Neuron (in vitro differentiated cells): ENCODE results near the gene F13A1.

Source experiments
- H2AFZ ChIP-seq: one replicate; pipeline ENCODE4 v1.6.1; 2013; ENCODE audit warnings: low read depth, mild to moderate bottlenecking, inconsistent platforms, low read length, moderate library complexity
- H3K27me3 ChIP-seq: one replicate; pipeline ENCODE4 v1.6.1; 2013; ENCODE audit warnings: low read length; ENCODE audit not compliant: insufficient read depth
- H3K36me3 ChIP-seq: one replicate; pipeline ENCODE4 v1.6.1; 2013; ENCODE audit warnings: low read length; ENCODE audit not compliant: insufficient read depth
- H3K4me1 ChIP-seq: one replicate; pipeline ENCODE4 v1.6.1; 2013; ENCODE audit warnings: low read length; ENCODE audit not compliant: insufficient read depth
- H3K4me3 ChIP-seq: 2 replicates; pipeline ENCODE4 v1.5.1; 2013; ENCODE audit warnings: mild to moderate bottlenecking, low read length, moderate library complexity
- H3K9me3 ChIP-seq: one replicate; pipeline ENCODE4 v1.6.1; 2013; ENCODE audit warnings: low read length

F13A1 gene

DNA sequence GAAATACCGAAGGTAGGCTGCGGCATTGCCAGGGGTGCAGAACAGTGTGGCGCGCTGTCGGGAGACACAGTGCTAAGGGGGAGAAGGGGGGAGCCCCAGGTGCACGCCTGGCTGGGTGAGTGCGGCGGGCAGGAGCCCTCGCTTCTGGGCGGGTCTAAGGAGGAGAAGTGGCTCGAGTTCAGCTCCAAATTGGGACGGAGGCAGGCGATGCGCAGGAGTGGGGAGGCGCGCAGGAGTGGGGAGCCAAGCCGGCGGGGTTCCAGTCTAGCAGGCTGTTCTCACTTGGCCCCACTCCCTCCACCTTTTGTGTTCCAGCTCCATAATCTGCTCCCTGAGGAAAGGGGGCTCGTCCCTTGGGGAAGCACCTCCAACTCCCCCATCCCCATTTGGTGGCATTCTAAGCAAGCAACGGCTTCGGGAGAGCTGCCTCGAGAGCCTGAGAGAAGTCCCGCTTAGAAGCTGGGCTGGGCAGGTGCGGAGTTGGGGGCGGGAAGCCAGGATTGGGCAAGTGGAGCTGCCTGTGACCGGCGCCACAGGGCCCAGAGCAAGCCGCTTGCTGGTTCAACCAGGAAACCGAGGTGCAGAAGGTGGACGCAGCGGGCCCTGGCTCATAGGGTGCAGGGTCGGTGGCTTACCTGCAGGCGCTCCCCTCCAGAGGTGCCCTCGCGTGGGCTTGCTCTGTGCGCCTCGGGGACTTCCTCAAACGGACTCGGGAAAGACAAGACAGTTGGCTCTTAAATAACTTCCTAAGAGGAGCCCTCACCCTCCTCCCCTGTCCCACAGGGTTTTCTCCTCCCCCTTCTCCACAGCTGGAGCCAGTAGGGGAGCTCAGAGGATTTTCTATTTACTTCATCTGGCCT is at the start of gene F13A1:
TSS of gene F13A1 (minus strand) at position 711 of the 860 bp plus-strand sequence. CDS start 1,998 bp downstream, outside the sequence.
- peaks cover 27% of the 10 kb centered on the region for H3K4me1 ChIP-seq
- no peaks in the 10 kb centered on the region for H3K27me3 ChIP-seq
- H3K9me3 ChIP-seq = peaks cover 2% of the 10 kb centered on the region
- no peaks in the 10 kb centered on the region for H3K36me3 ChIP-seq
- H2AFZ ChIP-seq = no peak within 1 kb of the TSS
- no peak within 1 kb of the TSS for H3K4me3 ChIP-seq

- Histone ChIP-seq H3K27me3 (no peaks in the 10 kb centered on the region), H3K9me3 (no peaks in the 10 kb centered on the region), H3K4me1 (no peaks in the 10 kb centered on the region), H2AFZ (no peak overlapping the region), H3K4me3 (no peak overlapping the region), H3K36me3 (no peaks in the 10 kb centered on the region)
These were observed 48.2 kb upstream of the F13A1 start for GRCh38 chr6:6368684-6369052.

DNA sequence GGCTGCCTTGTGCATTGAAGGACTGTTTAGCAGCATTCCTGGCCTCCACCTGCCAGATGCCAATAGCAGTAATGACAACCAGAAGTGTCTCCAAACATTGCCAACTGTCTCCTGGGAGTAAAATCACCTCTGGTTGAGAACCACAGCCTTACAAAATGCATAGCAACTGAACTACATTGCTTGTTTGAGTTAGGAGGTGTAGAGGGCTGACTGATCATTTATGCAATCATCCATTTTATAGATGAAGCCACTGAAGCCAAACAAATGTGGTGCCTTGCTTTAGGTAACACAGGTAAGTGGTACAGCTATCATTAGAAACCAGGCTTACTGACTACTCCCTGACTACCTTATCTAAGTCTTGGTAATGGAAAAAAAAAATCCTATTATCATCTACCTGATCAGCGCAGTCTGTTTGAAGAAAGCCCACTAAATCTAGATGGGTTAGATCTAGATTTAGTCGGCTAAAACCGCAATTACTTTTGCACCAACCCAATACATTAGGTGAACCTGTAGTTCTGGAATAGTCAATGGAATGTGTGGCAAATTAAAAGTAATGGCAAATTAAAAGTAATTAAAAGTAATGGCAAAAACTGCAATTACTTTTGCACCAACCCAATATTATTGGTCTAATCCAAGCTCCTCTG is 47.7 kb upstream of the F13A1 start:
- Histone ChIP-seq H2AFZ (no peak overlapping the region), H3K4me1 (no peaks in the 10 kb centered on the region), H3K27me3 (no peaks in the 10 kb centered on the region), H3K4me3 (no peak overlapping the region), H3K9me3 (no peaks in the 10 kb centered on the region), H3K36me3 (no peaks in the 10 kb centered on the region)

GRCh38 chr6:6366803-6367202 is 46.3 kb upstream of the F13A1 start:
- Histone ChIP-seq H2AFZ (no peak overlapping the region), H3K4me1 (no peaks in the 10 kb centered on the region), H3K9me3 (no peaks in the 10 kb centered on the region), H3K36me3 (no peaks in the 10 kb centered on the region), H3K4me3 (no peak overlapping the region), H3K27me3 (no peaks in the 10 kb centered on the region)

GRCh38 chr6:6365242-6365641 is 44.8 kb upstream of the F13A1 start:
- Histone ChIP-seq H3K9me3 (no peaks in the 10 kb centered on the region), H3K36me3 (no peaks in the 10 kb centered on the region), H3K4me3 (no peak overlapping the region), H2AFZ (no peak overlapping the region), H3K4me1 (no peaks in the 10 kb centered on the region), H3K27me3 (no peaks in the 10 kb centered on the region)

GRCh38 chr6:6362056-6362840 is 41.8 kb upstream of the F13A1 start:
- H3K4me1 ChIP-seq = no peaks in the 10 kb centered on the region
- H3K36me3 ChIP-seq = no peaks in the 10 kb centered on the region
- no peak overlapping the region for H2AFZ ChIP-seq
- no peak overlapping the region for H3K4me3 ChIP-seq
- H3K27me3 ChIP-seq = no peaks in the 10 kb centered on the region
- H3K9me3 ChIP-seq = no peaks in the 10 kb centered on the region

DNA sequence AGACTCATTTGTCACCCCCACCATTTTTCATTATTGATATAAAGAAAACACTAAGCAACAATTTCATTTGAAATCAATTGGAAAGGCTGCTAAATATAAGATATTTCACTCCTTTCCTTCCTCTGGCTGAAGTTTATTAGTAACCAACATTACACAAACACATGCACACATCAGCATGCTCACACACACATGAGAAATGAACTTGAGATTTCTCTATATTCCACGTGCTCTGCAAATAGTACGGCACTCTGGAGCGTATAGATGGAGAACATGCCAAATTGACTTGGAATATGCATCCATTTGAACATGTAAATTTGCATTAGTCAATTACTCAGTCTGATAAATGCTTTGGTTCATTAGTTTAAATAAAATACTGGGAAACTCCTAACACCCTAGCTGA is 37.1 kb upstream of the F13A1 start:
- H3K27me3 ChIP-seq = no peaks in the 10 kb centered on the region
- H2AFZ ChIP-seq = no peak overlapping the region
- H3K36me3 ChIP-seq = no peaks in the 10 kb centered on the region
- no peaks in the 10 kb centered on the region for H3K4me1 ChIP-seq
- no peaks in the 10 kb centered on the region for H3K9me3 ChIP-seq
- H3K4me3 ChIP-seq = no peak overlapping the region

DNA sequence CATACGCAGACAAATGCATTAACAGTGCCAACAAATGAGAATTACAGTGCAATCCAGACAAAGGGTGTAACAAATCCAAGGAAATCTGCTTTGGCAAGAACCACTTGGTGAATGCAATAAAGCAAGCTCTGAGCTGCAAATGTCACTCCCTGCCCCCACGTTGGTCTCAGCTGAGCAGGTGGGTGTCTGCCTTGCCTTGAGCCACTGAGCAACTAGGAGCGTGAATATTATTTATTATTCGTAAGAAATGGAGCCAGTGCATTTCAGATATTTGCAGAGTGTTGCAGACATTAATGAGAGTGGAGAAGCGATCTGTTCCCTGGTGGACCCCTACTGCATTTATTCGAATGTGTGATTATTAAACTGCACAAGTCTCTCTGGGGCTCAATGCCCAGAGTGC is 36.6 kb upstream of the F13A1 start:
- Histone ChIP-seq H3K27me3 (no peaks in the 10 kb centered on the region), H2AFZ (no peak overlapping the region), H3K36me3 (no peaks in the 10 kb centered on the region), H3K4me1 (no peaks in the 10 kb centered on the region), H3K9me3 (no peaks in the 10 kb centered on the region), H3K4me3 (no peak overlapping the region)

DNA sequence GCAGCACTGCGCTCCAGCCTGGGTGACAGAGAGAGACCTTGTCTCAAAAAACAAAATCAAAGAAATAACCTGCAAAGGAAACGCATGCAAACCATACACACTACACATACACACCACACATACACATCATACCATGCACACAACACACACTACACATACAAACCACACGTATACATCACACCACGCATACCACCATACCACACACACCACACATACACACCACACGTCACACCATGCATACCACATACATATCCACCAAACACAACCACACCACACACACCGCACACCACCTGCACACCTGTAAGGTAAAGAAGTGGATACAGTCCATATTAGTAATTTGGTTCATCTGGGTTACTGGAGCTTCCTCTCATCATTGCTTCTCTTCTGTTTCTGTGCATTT is 32.3 kb upstream of the F13A1 start:
- no peaks in the 10 kb centered on the region for H3K36me3 ChIP-seq
- H2AFZ ChIP-seq = no peak overlapping the region
- H3K9me3 ChIP-seq = no peaks in the 10 kb centered on the region
- no peaks in the 10 kb centered on the region for H3K27me3 ChIP-seq
- H3K4me3 ChIP-seq = no peak overlapping the region
- H3K4me1 ChIP-seq = no peaks in the 10 kb centered on the region

DNA sequence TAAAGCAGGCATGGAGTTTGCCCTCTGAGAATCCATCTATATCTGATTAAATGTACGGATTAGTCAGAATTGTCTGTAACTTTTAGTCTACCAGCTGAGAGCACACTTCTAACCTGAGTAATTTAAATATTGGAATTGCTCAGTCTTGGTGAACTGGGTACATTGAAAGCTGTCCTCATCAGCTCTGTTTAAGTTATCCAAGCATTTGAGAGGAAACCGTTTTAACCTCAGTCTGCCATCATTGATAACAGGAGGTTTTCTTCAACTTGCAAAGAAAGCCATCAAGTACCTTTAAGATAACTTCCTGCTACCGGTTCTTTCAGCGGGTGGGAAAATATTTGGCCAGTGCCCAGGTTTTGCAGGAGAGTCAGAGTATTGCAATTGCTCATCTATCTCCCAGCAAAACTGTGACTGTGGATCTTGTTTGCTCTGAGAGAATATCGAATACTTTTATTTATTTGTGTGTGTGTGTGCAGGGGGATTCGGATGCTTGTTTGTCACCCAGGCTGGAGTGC is 31.1 kb upstream of the F13A1 start:
- Histone ChIP-seq H3K4me3 (no peak overlapping the region), H3K4me1 (no peaks in the 10 kb centered on the region), H3K27me3 (no peaks in the 10 kb centered on the region), H3K36me3 (no peaks in the 10 kb centered on the region), H3K9me3 (no peaks in the 10 kb centered on the region), H2AFZ (no peak overlapping the region)

DNA sequence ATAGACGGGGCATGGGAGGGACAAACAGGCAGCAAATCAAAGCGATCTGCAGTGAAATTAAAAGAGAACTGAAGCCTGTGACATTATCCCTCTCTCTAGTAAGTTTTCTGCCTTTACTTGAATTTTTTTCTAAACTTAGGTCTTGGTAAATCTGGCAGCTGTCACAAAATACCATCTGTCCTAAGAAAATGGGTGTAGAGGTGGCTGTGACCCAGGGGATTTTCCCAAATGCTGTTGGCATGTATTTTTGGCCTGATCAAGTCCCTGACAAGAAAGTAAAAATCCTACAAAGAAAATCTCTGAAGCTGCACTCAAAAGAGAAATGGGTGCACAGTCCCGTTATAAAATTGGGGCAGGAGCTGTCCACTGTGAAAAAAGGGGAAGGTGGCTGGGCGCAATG is 30.2 kb upstream of the F13A1 start:
- Histone ChIP-seq H3K4me1 (no peaks in the 10 kb centered on the region), H3K27me3 (no peaks in the 10 kb centered on the region), H2AFZ (no peak overlapping the region), H3K9me3 (no peaks in the 10 kb centered on the region), H3K36me3 (no peaks in the 10 kb centered on the region), H3K4me3 (no peak overlapping the region)

DNA sequence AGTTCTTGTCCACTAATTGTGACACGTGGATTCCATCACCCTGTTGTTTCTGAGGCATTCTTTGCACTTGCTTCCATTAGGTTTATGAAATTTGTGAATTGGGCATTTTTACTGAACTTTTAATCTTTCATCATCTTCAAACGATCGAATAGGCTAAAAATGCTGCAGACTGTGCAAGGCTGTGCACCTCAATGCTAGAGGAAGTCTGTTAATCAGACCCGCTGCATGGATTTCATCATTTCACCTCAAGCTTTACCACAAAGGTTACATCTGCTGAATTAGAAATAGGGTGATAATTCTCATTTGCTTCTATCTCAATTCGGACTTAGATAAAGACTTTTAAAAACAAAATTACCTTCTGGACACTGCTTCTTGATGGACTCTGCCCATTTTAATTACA is 27.8 kb upstream of the F13A1 start:
- H3K36me3 ChIP-seq = no peaks in the 10 kb centered on the region
- no peak overlapping the region for H3K4me3 ChIP-seq
- no peaks in the 10 kb centered on the region for H3K9me3 ChIP-seq
- no peak overlapping the region for H2AFZ ChIP-seq
- no peaks in the 10 kb centered on the region for H3K4me1 ChIP-seq
- no peaks in the 10 kb centered on the region for H3K27me3 ChIP-seq

- no peaks in the 10 kb centered on the region for H3K9me3 ChIP-seq
- no peak overlapping the region for H3K4me3 ChIP-seq
- no peak overlapping the region for H2AFZ ChIP-seq
- no peaks in the 10 kb centered on the region for H3K36me3 ChIP-seq
- H3K27me3 ChIP-seq = no peaks in the 10 kb centered on the region
- no peaks in the 10 kb centered on the region for H3K4me1 ChIP-seq
These were observed 26.1 kb upstream of the F13A1 start for GRCh38 chr6:6346427-6347023.
